Right lobe of liver (tissue), 4 donors: Measurements from ENCODE around the gene MYH10.

Experiments used
- POLR2A ChIP-seq: fragments of 450-650 bp; IDR thresholded peaks from one replicate; pipeline ENCODE4 v1.6.1; 2017; ENCODE audit warnings: antibody characterized with exemption, mild to moderate bottlenecking
- TF ChIP-seq, protein P1 (sequence below), 4 donors: fragments of 200-600 bp in 3 of 4; fragments of 450-650 bp in 1 of 4; IDR thresholded peaks; one replicate each; pipeline versions ENCODE4 v1.5.1 to v1.8.0; 2016 to 2022; ENCODE audit warnings: antibody characterized with exemption in 4 of 4, mild to moderate bottlenecking in 2 of 4
- donor health status: DM: no; HTN: no; CAD: no.
- donor health status: DM: no; HTN: no; CAD: no.
- donor health status: DM: no; HTN: yes; CAD: no.

DNA sequence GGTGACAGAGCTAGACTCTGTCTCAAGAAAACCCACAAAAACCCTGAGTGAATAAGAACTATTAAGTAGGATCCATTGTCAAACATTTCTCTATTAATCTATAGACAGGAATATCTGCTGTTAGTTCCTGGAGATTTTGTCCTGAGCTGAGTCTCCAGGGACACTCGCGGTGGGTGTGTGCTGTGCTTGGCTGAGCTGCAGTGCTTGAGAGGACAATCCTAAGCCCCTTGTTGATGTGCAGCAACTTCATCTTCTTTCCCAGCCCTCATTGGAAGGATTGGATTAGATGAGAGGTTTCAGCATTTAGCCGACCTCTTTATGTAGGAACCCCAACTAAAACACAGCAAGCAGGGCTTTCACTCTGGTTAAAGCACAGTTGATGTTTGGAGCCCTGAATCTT lies 161.5 kb downstream of the MYH10 start:
- TF ChIP-seq, protein P1, sequence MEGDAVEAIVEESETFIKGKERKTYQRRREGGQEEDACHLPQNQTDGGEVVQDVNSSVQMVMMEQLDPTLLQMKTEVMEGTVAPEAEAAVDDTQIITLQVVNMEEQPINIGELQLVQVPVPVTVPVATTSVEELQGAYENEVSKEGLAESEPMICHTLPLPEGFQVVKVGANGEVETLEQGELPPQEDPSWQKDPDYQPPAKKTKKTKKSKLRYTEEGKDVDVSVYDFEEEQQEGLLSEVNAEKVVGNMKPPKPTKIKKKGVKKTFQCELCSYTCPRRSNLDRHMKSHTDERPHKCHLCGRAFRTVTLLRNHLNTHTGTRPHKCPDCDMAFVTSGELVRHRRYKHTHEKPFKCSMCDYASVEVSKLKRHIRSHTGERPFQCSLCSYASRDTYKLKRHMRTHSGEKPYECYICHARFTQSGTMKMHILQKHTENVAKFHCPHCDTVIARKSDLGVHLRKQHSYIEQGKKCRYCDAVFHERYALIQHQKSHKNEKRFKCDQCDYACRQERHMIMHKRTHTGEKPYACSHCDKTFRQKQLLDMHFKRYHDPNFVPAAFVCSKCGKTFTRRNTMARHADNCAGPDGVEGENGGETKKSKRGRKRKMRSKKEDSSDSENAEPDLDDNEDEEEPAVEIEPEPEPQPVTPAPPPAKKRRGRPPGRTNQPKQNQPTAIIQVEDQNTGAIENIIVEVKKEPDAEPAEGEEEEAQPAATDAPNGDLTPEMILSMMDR (IDR thresholded peaks at IDR 0.05), result no peak
- no peak for TF ChIP-seq POLR2A
